BJ (cell line): ENCODE data around the gene KDM4B. TPM values are rescaled to one million over a fixed set of nuclear protein-coding genes. Genes with fewer than 3 reads are reported as not detected.

Experiments
- CTCF ChIA-PET: fragments of 350-600 bp; formaldehyde crosslinking; extraction: SDS; loops from one replicate; lab custom pipeline; 2021; ENCODE audit warnings: antibody characterized with exemption, inconsistent platforms; lab: Yijun Ruan, JAX
- POLR2A ChIA-PET: fragments of 300-600 bp; sonication (Branson Sonifier 250); formaldehyde crosslinking; extraction: SDS; loops from one replicate; lab custom pipeline; 2021; ENCODE audit warnings: antibody characterized with exemption; lab: Charles Lee
- DNase-seq: peaks from one replicate; pipeline ENCODE4 v3.0.0-alpha.2; 2011; ENCODE audit warnings: low read depth
- H3K27me3 ChIP-seq: 2 replicates; pipeline ENCODE4 v1.6.0; 2011; ENCODE audit warnings: low read length; ENCODE audit not compliant: control insufficient read depth, insufficient read depth
- H3K36me3 ChIP-seq: 2 replicates; pipeline ENCODE4 v1.5.1; 2011; ENCODE audit warnings: low read length; ENCODE audit not compliant: control insufficient read depth, insufficient read depth
- H3K4me3 ChIP-seq: 2 replicates; pipeline ENCODE4 v1.5.1; 2011; ENCODE audit warnings: low read depth, mild to moderate bottlenecking, control low read depth, low read length
- CTCF ChIP-seq: IDR thresholded peaks from 2 replicates; pipeline ENCODE4 v1.5.1; 2011; ENCODE audit warnings: low read depth, mild to moderate bottlenecking, control low read depth, inconsistent platforms, low read length, moderate library complexity; ENCODE audit not compliant: insufficient read depth
- polyA plus RNA-seq: library from polyadenylated mRNA; depleted of rRNA; stranded (reverse); fragments of >200 nt; gene quantifications from 2 replicates; pipeline ENCODE4 v1.2.3, GENCODE V29; 2011; rRNA removed
- small RNA-seq: library from RNA; depleted of rRNA; stranded (forward); fragments of <200 nt; gene quantifications from one replicate; pipeline ENCODE3, GENCODE V24; 2012; ENCODE audit warnings: low replicate concordance, low read depth; ENCODE audit not compliant: insufficient read length

The KDM4B gene
- polyA plus RNA-seq, 1 experiment: 15.2 TPM

GRCh38 chr19:5200844-5201243 is 231.9 kb downstream of the KDM4B start:
- Histone ChIP-seq H3K27me3 (no peaks in the 10 kb centered on the region), H3K36me3 (peaks cover 3% of the 10 kb centered on the region), H3K4me3 (no peak overlapping the region)
- DNase-seq: no peak
- POLR2A ChIA-PET: no interaction called here
- CTCF ChIA-PET: no interaction called here
- no peak for TF ChIP-seq CTCF

- no peak for DNase-seq
- CTCF ChIA-PET: no interaction called here
- no peak for TF ChIP-seq CTCF
- POLR2A ChIA-PET: no interaction called here
- Histone ChIP-seq H3K36me3 (peaks cover 7% of the 10 kb centered on the region), H3K27me3 (no peaks in the 10 kb centered on the region), H3K4me3 (no peak overlapping the region)
These were observed 233.6 kb downstream of the KDM4B start for GRCh38 chr19:5202553-5202952.

Small RNA genes within 50 kb of the gene (small RNA-seq; reads per million reads assigned to genes)
- gene MIR4747: not detected

Other genes with a start within 250 kb of the KDM4B start
- 4.5 and 12.3 TPM in 2 replicates for gene DPP9, start 245.3 kb upstream of the KDM4B start, polyA plus RNA-seq
- 3.8 and 5.6 TPM in 2 replicates for gene FEM1A, start 177.4 kb upstream of the KDM4B start, polyA plus RNA-seq
- 1.7 and 1.9 TPM in 2 replicates for gene TICAM1, start 137.4 kb upstream of the KDM4B start, polyA plus RNA-seq
- 128 and 211 TPM in 2 replicates for gene PLIN3, start 101.4 kb upstream of the KDM4B start, polyA plus RNA-seq
- not detected in 2 replicates for gene ARRDC5, start 66.2 kb upstream of the KDM4B start, polyA plus RNA-seq
- 6.1 and 10.3 TPM in 2 replicates for gene UHRF1, start 59.6 kb upstream of the KDM4B start, polyA plus RNA-seq